A172 (cell line): ENCODE data around the gene ABHD12. TPM values are rescaled to one million over a fixed set of nuclear protein-coding genes. Genes with fewer than 3 reads are reported as not detected.

Experiments
- DNase-seq: peaks from one replicate; pipeline ENCODE4 v3.0.0-alpha.2; 2015; ENCODE audit warnings: low spot score
- total RNA-seq: library from RNA; depleted of rRNA; stranded (reverse); fragments of >200 nt; shearing (Covaris generic); gene quantifications from 2 replicates; pipeline ENCODE4 v1.2.3, GENCODE V29; 2014

ABHD12 gene
- total RNA-seq, 1 experiment from 2014 or later: 90.9 TPM

DNA sequence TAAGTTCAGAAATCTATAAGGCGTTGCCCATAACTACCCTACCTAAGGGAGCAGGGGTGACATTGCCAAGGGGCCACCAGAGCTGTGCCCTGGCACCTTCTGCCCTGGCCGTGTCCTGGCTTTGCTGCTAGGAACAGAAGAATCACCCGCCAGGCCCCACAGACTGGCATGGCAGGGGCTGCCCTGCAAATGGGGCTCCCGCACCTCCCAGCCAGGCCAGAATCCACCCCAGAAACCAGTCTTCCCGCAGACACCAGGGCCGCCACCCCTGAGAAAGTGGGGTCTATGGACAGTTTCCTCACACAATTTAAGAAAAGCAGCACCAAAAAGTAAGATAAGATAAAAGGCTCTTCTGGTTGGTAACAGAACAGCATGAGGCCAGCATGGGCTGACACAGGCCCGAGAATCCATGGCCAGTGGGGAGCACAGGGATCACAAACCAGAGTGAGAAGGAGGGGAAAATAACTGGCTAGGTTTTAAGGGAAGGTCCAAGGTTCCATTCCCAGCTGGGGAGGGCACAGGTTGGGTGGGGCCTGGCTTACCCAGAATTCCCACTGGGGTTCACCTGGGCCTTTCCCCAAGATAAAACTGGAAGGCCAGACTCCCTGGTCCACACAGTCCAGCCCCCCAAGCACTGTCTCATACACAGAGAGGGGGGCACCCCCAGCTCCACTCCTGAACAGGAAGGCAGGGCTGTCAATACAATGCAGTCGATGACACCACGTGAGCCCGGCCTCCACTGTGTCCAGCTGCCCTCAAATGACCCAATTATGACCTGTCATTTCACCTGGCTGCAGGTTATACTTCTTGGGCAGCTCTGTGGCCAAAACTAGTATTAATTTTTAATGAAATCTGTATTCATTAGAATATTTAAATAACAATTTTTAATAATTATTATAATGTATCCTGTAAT lies 83.4 kb downstream of the ABHD12 start:
- DNase-seq: no peak

- no peak for DNase-seq
These were observed 86.5 kb downstream of the ABHD12 start for GRCh38 chr20:25304025-25304549.

GRCh38 chr20:25303292-25304024 lies 87.2 kb downstream of the ABHD12 start:
- DNase-seq: no peak

DNA sequence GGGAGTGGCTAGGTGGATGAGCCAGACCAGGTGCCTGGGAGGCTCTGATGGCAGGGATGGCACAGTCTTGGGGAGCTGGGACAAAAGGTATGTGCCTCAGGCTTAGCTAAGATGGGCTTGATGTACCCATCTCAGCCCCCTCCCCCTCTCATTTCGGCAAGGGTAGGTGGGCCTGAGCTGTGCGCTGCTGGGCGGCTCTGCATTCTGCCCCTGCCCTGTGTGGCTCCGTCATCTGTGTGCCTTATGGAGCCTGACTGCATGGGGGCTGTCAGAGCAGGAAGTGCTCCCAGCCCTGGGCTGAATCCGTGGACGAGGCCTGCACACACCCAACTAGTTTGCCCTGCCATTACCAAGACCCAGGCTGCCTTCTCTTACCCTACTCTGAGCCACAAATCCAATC lies 88.0 kb downstream of the ABHD12 start:
- no peak for DNase-seq

GRCh38 chr20:25301357-25301920 lies 89.2 kb downstream of the ABHD12 start:
- DNase-seq: no peak

GRCh38 chr20:25300496-25301170 lies 90.0 kb downstream of the ABHD12 start:
- DNase-seq: peak; percentile 51

- peak; percentile 63 for DNase-seq
These were observed 90.8 kb downstream of the ABHD12 start for GRCh38 chr20:25299806-25300205.

DNA sequence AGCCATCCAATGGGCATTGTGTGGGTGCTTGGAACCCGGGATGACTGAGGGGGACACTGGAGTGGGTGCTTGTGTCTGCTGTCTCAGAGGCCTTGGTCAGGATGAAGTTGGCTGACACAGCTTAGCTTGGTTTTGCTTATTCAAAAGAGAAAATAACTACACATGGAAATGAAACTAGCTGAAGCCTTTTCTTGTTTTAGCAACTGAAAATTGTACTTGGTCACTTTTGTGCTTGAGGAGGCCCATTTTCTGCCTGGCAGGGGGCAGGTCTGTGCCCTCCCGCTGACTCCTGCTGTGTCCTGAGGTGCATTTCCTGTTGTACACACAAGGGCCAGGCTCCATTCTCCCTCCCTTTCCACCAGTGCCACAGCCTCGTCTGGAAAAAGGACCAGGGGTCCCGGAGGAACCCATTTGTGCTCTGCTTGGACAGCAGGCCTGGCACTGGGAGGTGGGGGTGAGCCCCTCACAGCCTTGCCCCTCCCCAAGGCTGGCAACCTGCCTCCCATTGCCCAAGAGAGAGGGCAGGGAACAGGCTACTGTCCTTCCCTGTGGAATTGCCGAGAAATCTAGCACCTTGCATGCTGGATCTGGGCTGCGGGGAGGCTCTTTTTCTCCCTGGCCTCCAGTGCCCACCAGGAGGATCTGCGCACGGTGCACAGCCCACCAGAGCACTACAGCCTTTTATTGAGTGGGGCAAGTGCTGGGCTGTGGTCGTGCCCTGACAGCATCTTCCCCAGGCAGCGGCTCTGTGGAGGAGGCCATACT lies 93.3 kb downstream of the ABHD12 start:
- DNase-seq: peak; percentile 33

DNA sequence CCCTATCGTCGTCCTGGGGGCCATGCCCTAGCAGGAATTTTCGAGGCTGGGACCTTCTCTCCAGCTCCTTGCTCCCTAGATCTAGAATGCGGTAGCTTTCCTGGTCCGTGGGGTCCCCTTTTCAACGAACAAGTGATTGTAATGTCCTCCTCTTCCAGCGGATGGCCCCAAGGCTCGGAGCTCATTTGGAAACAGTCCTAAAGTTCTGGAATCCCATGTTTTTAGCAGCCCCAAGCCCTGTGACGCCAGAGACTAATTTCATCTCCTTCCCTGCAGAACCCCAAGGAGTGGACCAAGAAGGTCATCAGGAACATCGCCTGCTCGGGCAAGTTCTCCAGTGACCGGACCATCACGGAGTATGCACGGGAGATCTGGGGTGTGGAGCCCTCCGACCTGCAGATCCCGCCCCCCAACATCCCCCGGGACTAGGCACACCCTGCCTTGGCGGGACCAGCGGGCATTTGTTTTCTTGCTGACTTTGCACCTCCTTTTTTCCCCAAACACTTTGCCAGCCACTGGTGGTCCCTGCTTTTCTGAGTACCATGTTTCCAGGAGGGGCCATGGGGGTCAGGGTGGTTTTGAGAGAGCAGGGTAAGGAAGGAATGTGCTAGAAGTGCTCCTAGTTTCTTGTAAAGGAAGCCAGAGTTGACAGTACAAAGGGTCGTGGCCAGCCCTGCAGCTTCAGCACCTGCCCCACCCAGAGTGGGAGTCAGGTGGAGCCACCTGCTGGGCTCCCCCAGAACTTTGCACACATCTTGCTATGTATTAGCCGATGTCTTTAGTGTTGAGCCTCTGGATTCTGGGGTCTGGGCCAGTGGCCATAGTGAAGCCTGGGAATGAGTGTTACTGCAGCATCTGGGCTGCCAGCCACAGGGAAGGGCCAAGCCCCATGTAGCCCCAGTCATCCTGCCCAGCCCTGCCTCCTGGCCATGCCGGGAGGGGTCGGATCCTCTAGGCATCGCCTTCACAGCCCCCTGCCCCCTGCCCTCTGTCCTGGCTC lies 94.2 kb downstream of the ABHD12 start:
- peak; percentile 48 for DNase-seq

- no peak for DNase-seq
These were observed 95.1 kb downstream of the ABHD12 start for GRCh38 chr20:25295386-25296093.

DNA sequence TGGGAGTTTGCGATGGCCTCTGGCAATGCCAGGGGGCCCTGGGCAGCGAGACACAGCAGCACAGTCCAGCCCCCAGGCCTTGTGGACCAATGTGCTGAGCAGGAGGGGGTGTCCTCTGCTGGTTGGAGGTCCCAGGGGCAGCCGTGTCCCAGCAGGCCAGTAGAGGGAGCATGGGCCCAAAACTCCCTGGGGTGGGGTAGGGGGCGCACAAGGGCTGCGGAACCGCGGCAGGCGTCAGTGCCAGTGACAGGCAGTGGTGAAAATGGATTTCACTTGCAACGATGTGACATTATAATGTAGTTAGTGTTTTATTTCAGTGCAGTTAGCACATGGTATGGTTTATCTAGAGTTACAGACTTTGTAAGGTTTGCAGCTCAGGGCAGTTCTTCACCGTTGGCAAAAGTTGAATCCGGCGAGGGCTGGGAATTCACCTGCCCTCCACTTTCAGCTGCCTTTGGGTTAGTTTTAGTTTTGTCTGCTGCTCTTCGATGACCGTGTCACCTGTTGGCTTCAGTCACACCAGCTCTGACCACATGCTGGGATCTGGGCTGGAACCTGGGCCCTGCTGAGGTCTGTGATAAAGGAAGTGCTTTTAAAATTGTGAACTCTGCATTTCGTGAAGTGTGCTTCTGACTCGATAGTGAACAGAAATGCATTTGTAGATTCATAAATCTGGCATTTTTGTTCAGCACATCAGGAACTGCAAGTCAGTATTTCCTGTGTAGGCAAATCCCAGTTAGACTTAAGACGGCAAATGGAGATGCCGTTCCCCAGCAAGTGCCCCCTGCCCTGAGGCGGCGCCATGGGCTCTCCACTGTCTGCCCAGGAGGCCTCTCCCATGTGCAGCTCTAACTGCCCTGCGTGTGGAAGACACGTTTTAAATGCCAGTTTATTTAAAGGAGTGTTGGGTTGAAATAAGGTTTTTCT lies 95.9 kb downstream of the ABHD12 start:
- DNase-seq: peak; percentile 45

GRCh38 chr20:25293910-25294458 lies 96.7 kb downstream of the ABHD12 start:
- DNase-seq: no peak

DNA sequence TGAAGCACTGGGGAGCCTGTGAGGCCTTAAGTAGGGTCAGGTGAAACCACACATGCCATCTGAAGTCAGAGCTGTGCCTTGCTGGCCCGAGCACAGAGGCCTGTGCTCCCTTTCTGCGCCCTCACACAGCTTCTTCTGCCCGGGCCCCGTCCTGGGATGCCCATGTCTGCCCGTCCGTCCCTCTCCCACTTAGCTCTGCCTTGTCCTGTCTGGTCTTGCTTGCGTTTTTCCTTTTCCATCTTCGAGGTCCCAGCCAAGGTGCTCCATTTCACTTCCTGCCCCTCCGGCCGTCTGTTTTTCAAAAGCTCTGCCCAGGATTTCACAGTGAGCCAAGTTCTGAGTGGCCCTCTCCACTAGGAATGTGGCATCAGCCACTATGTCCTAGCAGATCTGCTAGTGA lies 97.1 kb downstream of the ABHD12 start:
- DNase-seq: no peak

DNA sequence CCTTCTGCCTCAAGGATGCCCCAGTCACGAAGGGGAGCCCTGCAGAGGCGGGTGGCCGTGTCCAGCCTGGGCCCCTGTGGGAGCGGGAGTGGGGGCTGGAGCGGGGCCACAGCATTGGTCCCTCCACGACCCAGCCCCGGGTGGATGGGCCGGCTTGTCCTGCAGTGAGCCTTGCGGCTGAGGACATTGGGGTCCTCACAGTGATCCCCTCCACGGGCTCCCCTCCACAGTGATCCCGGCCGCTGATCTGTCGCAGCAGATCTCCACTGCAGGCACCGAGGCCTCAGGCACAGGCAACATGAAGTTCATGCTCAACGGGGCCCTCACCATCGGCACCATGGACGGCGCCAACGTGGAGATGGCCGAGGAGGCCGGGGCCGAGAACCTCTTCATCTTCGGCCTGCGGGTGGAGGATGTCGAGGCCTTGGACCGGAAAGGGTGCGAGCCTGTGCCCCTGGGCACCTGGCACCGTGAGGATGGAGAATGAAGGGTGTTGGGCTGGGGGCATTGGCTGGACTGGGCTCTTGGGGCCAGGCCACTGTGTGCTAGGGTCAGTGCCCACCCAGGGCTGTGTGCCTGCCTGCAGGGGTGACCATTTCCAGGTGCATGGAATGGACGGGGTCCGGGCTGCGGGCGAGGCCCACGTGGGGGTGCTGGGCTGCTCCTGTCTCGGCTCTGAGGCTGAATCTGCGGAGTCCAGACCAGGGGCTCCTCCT lies 98.3 kb downstream of the ABHD12 start:
- no peak for DNase-seq

- DNase-seq: no peak
These were observed 99.1 kb downstream of the ABHD12 start for GRCh38 chr20:25291432-25292133.
